Esophagus (tissue), 2 donors: ENCODE data around the gene RAB13. TPM values are rescaled to one million over a fixed set of nuclear protein-coding genes. Genes with fewer than 3 reads are reported as not detected.

Experiments used
- H3K27ac ChIP-seq, 2 donors: one replicate each; pipeline ENCODE4 v1.5.1; 2013; ENCODE audit warnings: low read depth in 2 of 2, mild to moderate bottlenecking in 2 of 2, inconsistent platforms in 1 of 2, low read length in 1 of 2, moderate library complexity in 1 of 2
- H3K27me3 ChIP-seq, 2 donors: one replicate each; pipeline ENCODE4 v1.6.1; 2013; ENCODE audit warnings: low read length in 2 of 2, control low read depth in 1 of 2, mild to moderate bottlenecking in 1 of 2; ENCODE audit not compliant: insufficient read depth in 2 of 2, control insufficient read depth in 1 of 2
- H3K36me3 ChIP-seq, 2 donors: one replicate each; pipeline ENCODE4 v1.6.1; 2013; ENCODE audit warnings: low read length in 1 of 2; ENCODE audit not compliant: control insufficient read depth in 2 of 2, insufficient read depth in 2 of 2
- H3K4me1 ChIP-seq, 2 donors: one replicate each; pipeline ENCODE4 v1.6.1; 2013; ENCODE audit warnings: low read length in 1 of 2; ENCODE audit not compliant: control insufficient read depth in 2 of 2, insufficient read depth in 2 of 2
- H3K4me3 ChIP-seq, 2 donors: one replicate each; pipeline ENCODE4 v1.5.1; 2013; ENCODE audit warnings: low read length in 2 of 2, mild to moderate bottlenecking in 2 of 2, low read depth in 1 of 2, moderate library complexity in 1 of 2
- H3K9me3 ChIP-seq, 2 donors: one replicate each; pipeline ENCODE4 v1.6.1; 2013; ENCODE audit warnings: mild to moderate bottlenecking in 2 of 2, low read depth in 1 of 2, low read length in 1 of 2, moderate library complexity in 1 of 2; ENCODE audit not compliant: control insufficient read depth in 2 of 2, insufficient read depth in 1 of 2
- WGBS, 2 donors: extraction: QIAGEN DNeasy Blood & Tissue Kit; methylation state at CpG; one replicate each; pipeline ENCODE4 v1.1.7; 2013; 5-methylcytosine and 5-hydroxymethylcytosine counted together
- polyA plus RNA-seq, 2 donors: library from polyadenylated mRNA; stranded (reverse); fragments of 200-250 nt; gene quantifications; one replicate each; pipeline ENCODE4 v1.2.3, GENCODE V29; 2013
- donor health status: healthy with polysubstance abuse.
- donor health status: Bipolar disorder and iron deficiency.

Gene RAB13
- polyA plus RNA-seq, 2 donors = 83.2 to 89.5 TPM

- 94 to 95% methylated on average over 12 of the region's 12 CpGs for WGBS, 2 donors
- Histone ChIP-seq H3K9me3 (no peaks in the 10 kb centered on the region), H3K4me1 (peaks cover 0 to 6% of the 10 kb centered on the region in 2 donors), H3K36me3 (peaks cover 28 to 61% of the 10 kb centered on the region in 2 donors), H3K4me3 (no peak overlapping the region), H3K27me3 (no peaks in the 10 kb centered on the region), H3K27ac (no peak overlapping the region)
Measured at GRCh38 chr1:153939476-153939875, 46.7 kb downstream of the RAB13 start.

DNA sequence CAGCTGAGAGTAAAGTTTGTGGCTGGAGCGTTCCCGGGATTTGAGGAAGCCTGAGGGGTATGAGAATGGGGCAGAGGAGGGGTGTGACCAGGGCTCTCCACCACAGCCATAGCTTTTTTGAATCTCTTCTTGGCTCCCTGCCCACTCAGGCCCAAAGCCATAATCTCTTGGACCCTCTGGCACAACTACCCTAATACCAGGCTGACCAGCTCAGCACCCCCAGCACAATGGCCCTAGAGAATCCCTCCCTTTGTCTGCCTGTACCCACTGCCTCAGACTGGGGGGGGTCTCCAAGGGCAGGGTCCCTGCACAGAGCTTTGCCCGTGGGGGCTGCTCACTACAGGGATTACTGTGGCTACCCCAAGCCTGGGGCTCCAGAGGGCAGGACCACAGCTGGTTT is 47.1 kb downstream of the RAB13 start:
- H3K36me3 ChIP-seq = peaks cover 28 to 62% of the 10 kb centered on the region in 2 donors
- no peak overlapping the region for H3K4me3 ChIP-seq
- 97 to 98% methylated on average over 3 of the region's 3 CpGs for WGBS, 2 donors
- H3K4me1 ChIP-seq = peaks cover 0 to 2% of the 10 kb centered on the region in 2 donors
- H3K27me3 ChIP-seq = no peaks in the 10 kb centered on the region
- no peak overlapping the region for H3K27ac ChIP-seq
- no peaks in the 10 kb centered on the region for H3K9me3 ChIP-seq

DNA sequence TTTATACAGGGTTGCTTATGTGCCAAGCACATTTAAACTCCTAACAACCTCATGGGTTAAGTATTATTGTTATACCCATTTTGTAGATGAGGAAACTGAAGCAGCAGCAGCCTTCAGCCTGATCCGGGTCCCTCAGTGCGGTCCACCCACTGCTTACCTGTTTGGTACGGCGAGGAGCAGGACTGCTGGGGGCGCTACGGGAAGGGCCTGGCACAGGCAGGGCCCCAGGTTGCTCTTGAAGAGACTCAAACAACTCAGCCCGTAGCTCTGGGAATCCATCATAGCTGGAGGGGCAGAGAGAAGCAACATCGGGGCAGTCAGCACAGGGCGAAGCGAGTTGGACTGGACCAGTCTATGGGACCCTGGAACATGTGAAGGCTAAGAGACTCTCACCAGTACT is 48.8 kb downstream of the RAB13 start:
- no peaks in the 10 kb centered on the region for H3K27me3 ChIP-seq
- 96% methylated on average over 10 of the region's 10 CpGs for WGBS, 2 donors
- peaks cover 30 to 73% of the 10 kb centered on the region in 2 donors for H3K36me3 ChIP-seq
- no peak overlapping the region for H3K4me3 ChIP-seq
- no peaks in the 10 kb centered on the region for H3K9me3 ChIP-seq
- no peak overlapping the region for H3K27ac ChIP-seq
- H3K4me1 ChIP-seq = no peaks in the 10 kb centered on the region

DNA sequence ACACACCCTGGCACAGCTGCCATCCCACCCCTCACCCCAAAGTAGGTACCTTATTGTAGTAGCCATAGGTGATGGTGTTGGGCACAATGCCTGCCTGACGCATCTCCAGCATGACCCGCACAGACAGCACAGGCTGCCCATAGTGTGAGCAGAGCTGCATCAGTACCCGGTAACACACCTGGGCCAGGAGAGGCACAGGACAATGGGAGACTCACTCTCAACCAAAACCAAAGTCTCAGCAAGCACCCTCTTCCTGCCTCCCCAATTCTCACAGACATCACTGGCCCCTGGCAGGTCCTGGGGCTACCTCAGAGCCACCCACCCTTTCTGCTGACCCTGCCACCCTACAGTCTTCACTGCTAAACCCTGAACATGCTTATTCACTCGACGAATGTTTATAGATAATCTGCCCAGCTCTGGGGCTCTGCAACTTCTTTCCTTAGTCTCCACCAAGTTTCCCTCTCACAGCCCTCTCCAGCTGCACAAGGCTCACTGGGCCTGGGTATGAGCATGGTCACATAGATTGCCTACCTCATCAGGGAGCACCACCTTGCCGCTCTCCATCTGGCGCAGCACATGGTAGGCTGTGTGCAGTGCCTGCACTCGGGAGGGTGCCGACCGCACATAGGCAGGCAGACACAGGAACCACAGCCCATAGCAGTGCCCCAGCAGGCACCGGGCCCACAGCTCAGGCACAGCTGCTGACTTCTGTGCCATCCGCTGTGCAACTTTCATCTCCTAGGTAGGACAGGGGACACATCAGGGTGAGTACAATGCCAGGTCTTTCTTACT is 49.9 kb downstream of the RAB13 start:
- Histone ChIP-seq H3K9me3 (no peaks in the 10 kb centered on the region), H3K4me1 (no peaks in the 10 kb centered on the region), H3K27ac (no peak overlapping the region), H3K36me3 (peaks cover 29 to 69% of the 10 kb centered on the region in 2 donors), H3K4me3 (no peak overlapping the region), H3K27me3 (no peaks in the 10 kb centered on the region)
- WGBS, 2 donors = 93 to 95% methylated on average over 12 of the region's 12 CpGs

DNA sequence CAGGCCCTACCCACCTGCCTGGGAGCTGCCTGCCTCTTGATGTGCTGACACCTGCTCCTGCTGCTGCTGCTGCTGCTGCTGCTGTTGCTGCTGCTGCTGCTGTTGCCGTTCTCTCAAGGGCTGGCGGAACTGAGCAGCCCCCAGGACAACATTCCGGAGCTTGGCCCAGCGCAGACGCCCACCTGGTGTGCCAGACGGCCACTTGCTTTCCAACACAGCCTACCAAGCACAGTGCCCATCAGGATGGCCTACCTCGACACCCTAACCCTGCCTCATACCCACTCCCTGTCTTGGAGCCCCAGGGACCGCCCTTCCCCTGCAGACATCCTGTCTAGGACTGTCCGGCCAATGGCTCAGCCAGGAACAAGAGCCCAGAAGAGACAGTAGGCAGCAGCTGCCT is 51.4 kb downstream of the RAB13 start:
- Histone ChIP-seq H3K36me3 (peaks cover 25 to 62% of the 10 kb centered on the region in 2 donors), H3K4me1 (no peaks in the 10 kb centered on the region), H3K27me3 (no peaks in the 10 kb centered on the region), H3K27ac (no peak overlapping the region), H3K9me3 (no peaks in the 10 kb centered on the region), H3K4me3 (no peak overlapping the region)
- WGBS, 2 donors = 96 to 97% methylated on average over 9 of the region's 9 CpGs

DNA sequence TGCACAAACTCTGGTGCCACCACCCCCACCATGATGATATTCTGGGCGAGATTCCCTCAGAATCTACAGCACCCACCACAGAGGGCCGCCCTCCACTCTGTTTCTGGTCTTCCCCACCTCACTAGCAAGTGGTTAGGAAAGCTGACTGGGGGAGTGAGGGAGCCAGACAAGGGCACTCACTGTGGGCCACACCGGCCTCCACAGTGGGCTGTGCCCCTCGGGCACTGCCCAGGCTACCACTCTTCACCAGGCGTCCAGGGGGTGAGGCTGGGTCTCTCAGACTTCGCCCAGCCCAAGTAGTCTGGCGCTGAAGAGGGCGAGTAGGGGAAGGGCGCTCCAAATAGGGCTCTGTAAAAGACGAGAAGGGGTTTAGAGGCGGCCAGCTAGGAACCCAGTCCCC is 52.2 kb downstream of the RAB13 start:
- H3K9me3 ChIP-seq = no peaks in the 10 kb centered on the region
- H3K27me3 ChIP-seq = no peaks in the 10 kb centered on the region
- no peak overlapping the region for H3K27ac ChIP-seq
- H3K36me3 ChIP-seq = peaks cover 28 to 57% of the 10 kb centered on the region in 2 donors
- 95 to 97% methylated on average over 11 of the region's 11 CpGs for WGBS, 2 donors
- H3K4me1 ChIP-seq = no peaks in the 10 kb centered on the region
- no peak overlapping the region for H3K4me3 ChIP-seq

DNA sequence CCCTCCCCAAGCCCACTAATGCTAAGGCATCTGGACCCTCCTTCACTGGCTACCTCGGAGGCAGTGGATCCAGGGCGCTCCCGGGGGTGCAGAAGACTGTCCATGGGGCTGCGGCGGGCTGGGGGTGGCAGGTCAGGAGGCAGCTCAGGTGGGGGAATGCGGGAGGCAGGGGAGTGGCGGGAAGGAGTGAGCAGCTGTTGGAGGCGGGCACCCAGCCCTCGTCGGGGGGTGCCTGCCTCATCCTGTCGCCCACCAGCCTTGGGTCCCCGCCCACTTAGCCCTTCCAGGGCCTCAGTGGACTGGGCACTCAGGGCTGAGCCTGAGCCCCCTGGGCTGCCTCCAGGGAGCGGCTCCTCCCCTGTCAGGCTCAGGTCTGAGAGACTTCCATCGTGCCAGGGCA is 52.7 kb downstream of the RAB13 start:
- WGBS, 2 donors = 93% methylated on average over 14 of the region's 14 CpGs
- Histone ChIP-seq H3K27me3 (no peaks in the 10 kb centered on the region), H3K4me1 (no peaks in the 10 kb centered on the region), H3K4me3 (no peak overlapping the region), H3K9me3 (no peaks in the 10 kb centered on the region), H3K27ac (no peak overlapping the region), H3K36me3 (peaks cover 28 to 53% of the 10 kb centered on the region in 2 donors)

DNA sequence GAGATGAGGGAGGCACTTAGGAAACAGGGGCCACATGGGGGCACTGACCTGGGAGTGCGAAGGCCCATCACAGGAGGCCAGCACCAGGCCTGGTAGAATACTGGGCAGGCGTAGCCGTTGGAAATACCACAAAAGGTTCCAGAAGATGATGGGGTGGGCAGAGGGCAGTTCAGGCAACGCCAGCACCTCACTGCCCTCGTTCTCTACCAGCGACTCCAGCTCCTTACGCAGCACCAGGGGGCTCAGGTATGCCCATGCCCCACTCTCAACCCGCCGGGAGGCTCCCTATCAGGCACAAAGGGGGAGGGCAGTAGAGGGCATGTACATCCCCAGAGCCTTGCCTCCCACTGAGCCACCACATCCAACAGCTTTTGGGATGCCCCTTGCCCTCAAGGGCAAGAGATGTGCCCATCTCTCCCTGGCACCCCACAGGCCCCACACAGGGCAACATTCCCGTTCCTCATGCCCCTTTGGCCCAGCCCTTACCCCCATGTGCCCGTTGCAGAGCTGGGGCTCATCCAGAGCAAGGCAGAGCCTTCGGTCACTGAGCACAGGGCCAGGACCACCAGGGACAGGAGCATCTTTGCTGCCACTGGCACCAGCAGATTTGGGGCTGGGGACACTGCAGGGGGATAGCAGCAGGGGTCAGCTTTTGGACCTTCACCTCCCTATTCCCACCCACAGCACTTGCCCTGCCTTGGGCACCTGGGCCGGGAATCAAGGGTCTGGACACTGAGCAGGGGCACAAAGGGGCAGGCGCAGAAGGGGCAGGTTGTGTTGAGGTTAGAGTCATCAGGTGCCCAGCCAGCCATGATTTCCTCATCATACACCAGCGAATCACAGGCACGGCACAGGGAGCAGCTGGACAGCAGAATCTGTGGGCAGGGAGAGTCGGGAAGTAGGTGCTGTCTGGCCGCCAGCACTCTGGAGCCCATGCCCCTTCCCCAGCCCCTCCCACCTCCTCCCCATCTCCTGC is 53.7 kb downstream of the RAB13 start:
- WGBS, 2 donors = 93 to 96% methylated on average over 18 of the region's 18 CpGs
- no peak overlapping the region for H3K27ac ChIP-seq
- no peak overlapping the region for H3K4me3 ChIP-seq
- peaks cover 23 to 48% of the 10 kb centered on the region in 2 donors for H3K36me3 ChIP-seq
- no peaks in the 10 kb centered on the region for H3K27me3 ChIP-seq
- H3K9me3 ChIP-seq = no peaks in the 10 kb centered on the region
- H3K4me1 ChIP-seq = no peaks in the 10 kb centered on the region
